HG02943 (cell line): Measurements from ENCODE around the gene NOX3.

Source experiments
- ATAC-seq: cut with Tn5 transposase; IDR thresholded peaks from one replicate; pipeline ENCODE4 v1.9.1; 2021; ENCODE audit warnings: mild to moderate bottlenecking, low read depth, moderate library complexity; ENCODE audit not compliant: unreplicated experiment

NOX3 gene

DNA sequence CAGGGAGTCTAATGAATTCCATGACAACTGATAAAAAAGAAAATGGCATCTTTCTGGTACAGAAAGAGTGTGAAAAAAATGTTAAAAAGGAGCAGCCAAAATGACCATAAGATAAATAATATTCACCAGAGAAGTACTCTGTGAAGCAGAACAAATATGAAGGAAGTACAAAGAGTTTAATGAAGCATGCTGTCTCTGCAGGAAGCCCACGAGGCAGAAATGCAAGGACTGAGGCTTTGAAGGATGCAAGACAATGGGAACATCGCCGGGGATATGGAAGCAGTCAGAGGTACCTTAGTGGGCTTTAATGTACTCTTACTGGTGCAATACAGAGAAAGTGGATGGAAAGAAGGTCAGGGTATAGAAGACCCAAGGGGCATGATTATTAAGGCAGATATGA, 50.7 kb downstream of the NOX3 start:
- ATAC-seq: no peak

DNA sequence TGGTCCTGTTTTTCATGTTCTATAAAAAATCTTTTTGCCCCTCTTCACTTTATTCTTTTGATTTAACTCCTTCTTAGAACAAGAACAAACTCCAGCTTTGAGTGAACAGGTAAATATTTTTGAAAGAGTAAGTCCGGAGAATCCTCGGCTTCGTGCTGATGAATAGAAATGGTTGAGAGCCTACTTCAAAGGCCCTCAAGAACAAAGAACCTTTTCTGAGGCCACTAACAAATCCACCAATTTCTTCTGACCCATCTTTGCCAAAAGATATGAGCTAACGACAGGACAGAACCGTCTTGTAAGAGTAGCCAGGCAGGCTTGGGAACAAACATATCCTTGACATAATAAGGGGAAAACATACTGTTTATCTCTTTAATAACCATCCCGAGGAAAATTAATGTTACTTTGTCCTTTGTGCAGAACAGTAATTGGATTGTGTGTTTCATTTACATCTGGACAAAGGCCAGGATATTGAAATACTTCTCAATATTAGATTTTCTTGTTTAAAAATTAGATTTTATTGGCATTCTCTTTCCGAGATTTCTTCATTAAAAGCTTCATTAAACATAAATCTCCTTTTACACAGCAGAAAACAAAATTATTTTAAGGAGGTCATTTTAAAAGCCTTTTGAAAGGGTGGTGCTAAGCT, 52.9 kb downstream of the NOX3 start:
- no peak for ATAC-seq

DNA sequence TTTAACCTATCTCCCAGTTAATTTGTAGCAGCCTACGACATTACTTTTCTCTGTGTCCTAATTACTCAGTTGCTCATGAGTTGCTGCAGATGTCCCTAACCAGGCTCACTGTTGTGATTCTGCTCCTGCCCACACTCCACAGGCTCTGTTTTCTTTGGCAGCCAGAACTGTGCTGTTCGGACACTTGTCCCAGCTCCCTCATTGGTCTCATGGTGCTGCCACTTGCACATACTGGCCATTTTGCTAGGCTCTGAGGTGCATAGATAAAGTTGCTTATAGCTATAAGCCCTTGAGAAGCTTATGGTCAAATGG, 55.0 kb downstream of the NOX3 start:
- no peak for ATAC-seq

DNA sequence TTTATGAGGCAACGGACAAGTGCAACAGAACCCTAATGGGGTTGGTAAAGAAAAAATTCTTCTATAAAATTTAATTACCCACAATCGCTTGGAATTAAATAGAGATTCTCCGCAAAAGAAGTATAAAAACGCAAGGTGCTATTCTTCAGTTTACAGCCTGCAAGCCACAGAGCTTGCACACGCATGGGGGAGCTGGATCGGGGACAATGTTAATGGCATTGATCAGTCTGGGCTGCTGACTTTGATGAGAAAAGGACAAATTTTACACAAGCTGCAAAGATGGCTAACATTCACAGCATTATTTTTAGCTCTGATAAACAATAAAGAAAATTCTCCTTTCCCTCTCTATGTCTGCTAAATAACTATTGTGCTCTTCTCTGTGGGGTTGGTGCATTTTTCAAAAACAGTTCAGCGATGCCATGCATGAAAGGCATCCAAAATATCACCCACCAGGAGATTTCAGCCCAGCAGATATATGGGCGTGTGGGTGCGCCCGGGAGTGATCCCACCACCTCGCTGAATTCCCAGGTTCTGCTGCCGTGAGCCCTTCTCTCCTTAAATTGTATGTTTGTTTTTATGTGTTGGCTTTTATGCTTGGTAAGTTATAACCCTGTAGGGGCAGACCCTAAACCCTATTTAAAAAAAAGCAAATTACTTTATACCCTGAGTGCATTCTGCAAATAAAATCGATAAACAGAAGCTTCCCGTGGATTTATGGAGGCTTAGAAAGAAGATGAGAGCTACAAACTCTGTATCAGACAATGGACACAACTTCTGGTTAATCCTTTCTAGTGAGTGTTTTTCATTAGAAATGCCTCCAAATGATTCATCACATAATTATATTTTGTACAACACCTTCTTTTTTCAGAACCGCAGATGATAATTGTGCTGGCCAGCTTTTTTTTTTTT, 55.6 kb downstream of the NOX3 start:
- ATAC-seq: no peak

DNA sequence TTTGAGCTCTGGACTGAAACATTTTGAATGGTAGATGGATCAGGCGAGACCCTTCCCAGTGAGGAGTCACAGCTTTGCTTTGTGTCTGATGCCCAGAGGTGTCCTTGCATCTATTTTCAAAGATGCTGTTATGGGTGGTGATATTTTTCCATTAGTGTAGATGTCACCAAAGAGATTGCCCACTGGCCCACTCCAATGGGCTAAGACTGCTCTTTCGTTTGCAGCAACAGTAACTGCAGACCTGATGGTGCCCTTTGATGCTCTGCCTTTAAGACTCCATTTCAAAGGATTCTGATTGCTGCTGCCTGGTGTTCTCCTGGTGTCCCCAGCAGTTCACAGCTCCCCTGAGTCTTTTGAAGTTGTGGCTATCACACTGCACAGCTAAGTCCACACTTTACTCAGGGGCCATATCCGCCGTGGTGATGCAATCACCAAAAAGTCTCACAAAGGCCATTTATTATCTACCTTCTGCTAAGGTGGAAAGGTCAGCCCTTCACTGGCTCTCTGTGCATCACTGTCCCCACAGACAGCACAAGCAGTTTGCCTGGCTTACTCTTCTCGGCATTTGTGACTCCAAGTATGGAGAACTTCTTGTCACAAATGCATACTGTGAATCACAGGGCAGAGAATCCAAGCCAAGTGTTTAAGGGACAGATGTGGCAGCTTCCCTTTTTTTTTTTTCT, 56.4 kb downstream of the NOX3 start:
- no peak for ATAC-seq

DNA sequence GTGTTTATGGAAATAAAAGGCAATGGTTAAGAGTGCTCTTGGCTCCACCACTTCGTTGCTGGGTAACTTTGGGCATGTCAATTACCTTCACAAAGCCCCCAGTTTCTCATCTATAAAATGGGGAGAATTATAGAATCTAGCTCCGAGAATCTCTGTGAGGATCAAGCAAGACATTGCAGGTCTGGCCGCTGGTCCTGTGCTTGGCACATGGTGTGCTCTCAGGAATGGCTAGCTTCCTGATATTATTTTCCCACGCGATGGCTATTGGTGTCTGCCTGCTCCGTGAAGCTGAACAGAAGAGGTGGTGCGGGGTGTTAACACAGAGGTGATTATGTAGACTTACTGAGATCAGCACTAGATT, 57.0 kb downstream of the NOX3 start:
- ATAC-seq: no peak

DNA sequence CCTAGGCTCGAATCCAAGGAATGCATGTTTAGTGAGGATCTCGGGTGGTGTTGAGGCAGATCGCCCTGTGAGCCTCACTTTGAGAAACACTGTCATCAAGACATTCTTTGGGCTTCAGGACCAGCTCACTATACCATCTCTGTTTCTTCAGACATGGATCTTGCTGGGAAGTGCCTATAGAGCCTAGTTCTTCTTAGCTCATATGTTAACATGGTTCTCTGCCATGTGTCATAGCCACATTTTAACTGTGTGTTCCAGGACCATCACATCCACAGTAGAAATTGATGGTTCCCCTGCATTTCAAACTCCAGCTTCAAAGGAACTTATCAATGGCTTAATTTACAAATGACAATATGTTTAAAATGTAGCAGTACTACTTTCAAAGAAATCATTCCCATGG, 57.4 kb downstream of the NOX3 start:
- ATAC-seq: no peak

DNA sequence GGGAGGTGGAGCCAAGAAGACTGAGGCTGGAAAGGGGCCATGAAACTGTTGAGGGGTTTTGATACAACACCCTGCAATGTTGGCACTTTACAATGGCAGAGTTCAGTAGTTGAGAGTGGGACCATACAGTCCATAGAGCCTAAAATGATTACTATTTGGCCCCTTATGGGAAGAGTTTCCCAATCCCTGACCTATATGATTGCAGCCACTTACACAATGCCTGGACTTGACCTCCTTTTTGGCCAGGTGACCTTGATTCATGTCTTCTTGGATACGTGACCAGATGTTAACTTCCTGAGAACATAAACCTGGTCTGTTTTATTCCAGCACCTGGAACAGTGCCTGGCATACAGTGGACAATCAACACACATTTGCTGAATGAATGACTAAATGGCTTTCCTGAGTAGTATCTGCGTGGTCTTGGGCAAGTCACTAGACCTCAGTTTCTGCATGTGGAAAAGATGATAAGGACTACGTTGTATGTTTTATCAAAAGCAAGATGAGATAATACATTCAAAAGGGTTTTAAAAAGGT, 58.4 kb downstream of the NOX3 start:
- ATAC-seq: no peak

DNA sequence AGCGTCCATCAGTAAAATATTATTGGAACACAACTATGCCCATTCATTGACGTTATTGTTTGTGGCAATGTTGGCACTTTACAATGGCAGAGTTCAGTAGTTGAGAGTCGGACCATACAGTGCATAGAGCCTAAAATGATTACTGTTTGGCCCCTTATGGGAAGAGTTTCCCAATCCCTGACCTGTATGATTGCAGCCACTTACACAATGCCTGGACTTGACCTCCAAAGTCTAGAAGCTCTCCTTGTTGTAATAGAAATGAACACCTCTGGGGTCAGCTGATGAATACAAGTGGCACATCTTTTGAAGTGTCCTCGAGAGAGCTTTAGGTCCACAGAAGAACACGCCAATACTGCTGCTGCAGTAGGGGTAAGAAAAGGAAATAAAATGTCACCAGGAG, 59.0 kb downstream of the NOX3 start:
- no peak for ATAC-seq

DNA sequence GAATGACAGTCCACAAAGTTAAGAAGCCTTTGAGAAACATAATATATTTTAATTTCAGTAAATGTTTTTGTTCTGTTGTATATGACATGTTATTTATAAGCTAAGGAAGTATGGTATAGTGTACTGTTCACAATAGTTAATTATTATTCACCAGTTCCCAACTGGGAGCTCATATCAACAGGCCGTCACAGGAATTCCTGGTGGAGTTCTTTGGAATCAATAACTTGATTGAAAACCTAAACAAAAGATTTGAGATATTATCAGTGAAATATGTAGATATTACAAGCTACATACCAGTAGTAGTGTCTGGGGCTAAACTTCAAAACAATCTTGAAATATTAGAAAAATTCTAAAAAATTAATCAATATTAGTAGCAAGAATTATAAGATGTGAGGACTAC, 60.3 kb downstream of the NOX3 start:
- no peak for ATAC-seq

DNA sequence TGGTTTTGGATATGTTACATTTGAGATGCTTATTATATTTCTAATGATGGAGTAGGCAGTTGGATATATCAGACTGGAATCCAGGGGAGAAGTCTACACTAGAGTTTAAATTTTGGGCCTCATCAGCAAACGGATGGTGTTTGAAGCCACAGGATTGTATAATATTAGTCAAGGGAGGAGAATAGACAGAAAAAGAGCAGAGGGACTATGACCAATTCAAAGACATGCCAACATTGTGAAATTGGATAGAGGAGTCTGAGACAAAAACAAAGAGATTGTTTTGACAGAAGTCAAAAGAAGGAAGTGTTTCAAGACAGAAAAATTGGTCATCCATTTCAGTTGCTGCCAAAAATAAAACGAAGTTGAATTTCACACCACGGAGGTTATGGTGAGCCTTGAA, 66.5 kb downstream of the NOX3 start:
- ATAC-seq: no peak

DNA sequence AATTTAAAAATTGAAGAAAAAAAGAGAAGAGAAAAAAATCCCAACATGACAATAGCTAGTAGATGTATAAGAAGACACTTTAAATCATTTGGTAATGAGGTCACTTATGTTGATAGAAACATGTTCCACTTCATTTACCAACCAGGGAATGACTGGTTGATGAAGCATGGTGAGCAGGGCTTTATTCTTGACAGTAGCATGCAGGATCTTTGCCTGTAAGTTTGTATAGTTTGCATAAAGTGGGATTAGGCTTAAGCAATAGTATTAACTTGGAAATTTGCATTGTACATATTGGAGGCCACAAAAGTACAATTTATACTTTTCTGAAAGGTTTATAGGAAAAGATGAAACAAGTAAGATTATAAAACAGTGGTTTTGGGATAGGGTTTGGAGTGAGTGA, 67.0 kb downstream of the NOX3 start:
- ATAC-seq: no peak

DNA sequence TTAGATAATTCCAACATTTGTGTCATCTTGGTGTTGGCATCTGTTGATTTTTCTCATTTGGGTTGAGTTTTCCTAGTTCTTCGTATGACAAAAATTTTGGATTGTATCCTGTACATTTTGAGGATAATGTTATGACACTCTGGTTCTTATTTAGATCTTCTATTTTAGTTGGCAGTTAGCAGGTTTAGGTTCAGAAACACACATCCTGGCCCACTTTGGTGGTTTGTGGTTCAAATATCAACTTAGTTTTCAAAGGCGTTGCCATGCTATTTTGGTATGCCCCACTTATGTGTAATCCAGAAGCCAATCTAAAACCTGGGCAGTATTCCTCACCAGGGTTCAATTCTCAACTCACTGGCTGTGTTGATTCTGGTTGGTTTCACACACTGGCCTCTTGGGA, 68.2 kb downstream of the NOX3 start:
- ATAC-seq: no peak

DNA sequence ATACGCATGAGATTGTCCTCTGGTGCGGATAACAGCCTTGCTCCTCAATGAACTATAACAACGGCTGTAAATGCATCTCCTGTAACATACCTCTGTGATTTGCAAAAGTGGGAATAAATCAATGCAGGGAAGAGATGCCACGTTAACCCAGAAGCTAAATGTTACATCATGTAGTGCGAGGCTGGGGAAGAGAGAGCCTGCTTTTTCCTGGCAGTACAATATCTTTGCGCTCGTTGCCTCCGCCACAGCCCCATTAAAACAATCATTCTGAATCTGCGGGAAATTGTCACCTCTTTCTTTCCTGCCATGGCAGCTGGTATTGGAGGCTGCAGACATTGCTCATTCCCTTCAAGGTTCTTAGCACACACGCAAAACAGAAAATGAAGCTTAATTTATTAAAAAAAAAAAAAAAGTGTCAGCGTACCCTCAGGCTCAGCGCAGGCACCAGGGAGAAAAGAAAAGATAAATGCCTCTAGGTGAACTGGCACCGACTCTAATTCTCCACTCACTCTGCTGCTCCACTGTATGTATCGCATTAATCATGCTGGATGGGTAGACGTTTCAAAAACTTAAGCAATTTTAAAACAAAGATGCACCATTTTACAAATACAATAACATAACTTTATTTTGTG, 71.2 kb downstream of the NOX3 start:
- ATAC-seq: no peak

DNA sequence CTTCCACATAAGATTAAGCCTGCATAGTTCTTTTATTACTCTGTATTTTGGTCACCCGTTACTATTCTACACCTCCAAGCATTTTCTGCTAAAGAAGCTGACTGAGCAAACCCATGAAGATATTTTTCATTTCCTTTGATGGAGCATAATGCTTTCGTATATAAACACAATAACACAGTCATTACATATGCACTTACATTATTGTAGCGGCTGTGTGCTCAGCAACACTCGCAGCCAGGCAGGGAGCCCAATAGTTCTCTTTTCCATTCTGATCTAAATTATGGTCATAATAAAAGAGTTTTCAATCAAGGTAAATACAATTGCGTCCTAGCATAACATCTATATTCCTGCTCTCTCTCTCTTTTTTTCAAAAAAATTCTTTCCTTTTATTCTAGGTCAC, 71.7 kb downstream of the NOX3 start:
- no peak for ATAC-seq

DNA sequence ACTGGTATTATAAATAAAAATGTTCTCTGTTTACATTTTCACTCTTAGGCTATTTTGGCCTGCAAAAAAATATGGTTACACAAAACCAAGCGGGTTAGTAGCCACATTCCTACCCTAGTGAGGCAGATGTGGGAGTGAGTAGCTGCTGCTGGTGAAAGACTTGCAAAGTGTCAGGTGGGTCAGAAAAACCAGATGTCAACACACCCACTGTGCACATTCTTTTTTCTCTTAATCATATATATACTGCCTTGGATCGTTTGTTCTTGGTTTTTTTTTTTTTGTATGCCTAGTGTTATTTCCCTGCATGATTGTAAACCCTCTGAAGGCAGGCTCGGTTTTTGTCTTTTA, 73.3 kb downstream of the NOX3 start:
- no peak for ATAC-seq

DNA sequence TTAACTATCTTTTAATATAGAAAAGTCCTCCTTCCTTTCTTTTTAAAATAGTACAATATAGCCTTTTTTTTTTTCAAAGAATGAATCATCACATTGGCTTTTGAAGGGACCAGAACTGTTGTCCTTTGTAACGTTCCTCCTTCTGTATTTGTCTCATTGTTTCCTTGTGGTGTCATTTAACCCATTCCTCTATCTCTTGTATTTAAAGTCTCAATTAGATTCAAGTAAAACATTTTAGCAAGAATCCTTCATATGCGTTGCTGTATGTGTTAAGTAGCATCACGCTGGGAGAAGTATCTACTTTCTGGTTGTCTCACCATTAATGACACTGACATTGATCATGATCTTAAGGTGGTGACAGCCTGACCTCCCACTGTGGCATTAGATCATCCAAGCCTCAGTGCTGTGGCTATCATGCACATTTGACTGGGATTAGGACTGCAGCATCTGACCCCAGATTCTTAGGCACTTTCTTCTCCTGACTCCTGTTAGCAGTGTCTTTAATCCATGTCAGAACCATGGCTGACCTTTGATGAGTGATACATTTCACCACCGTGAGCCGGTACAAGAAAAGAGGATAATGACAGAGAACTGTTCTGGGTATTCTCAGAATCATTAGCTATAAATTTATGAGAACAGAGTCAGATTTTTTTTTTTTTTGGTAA, 73.8 kb downstream of the NOX3 start:
- ATAC-seq: no peak

DNA sequence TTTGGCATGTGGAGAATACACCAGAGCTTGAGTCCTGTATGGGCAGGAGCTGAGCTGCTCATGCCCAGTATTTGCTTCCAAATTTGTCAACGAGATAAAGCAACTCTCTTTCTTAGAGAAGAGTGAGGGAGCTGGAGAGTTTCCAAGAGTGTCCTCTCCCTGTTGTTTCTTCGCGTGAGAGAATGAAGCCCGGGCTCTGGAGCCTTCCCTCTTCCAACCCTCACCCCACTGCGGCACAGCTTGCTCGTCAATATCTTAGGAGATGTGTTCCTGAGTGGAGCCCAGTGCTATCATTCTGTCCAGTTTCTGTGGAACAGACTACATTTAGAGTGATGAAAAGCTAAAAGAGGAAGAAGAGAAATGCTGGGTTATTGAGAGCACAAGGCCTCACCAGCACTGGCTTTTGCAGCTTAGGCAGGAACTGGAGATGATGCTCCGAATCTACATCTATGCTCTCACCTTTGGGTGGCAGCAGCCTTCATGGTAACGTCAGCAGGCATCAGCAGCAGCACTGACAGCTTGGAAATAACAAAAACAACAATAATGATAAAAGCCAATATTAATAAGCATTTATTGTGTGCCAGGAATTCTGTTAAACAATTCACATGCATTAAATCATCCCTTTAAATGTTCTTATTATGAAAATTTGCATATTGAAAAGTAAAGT, 74.8 kb downstream of the NOX3 start:
- ATAC-seq: no peak

DNA sequence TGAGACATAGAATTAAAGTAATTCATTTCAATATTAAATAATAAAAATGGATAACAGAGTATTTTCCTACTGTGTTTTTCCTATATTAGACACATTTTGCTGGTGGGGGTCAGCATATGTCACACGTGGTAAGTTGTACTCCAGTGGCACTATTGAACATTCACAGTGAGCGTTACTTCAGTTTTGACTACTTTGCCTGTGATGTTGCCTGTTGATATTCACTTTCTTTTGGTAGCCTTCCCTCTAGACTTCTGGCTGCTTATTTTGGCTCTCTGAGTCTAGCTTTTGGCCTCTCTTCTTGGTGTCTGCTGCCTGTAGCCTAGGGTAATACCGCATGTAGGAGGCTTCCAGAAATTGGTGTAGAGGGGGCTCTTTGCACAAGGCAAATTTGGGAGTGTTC, 76.9 kb downstream of the NOX3 start:
- no peak for ATAC-seq

DNA sequence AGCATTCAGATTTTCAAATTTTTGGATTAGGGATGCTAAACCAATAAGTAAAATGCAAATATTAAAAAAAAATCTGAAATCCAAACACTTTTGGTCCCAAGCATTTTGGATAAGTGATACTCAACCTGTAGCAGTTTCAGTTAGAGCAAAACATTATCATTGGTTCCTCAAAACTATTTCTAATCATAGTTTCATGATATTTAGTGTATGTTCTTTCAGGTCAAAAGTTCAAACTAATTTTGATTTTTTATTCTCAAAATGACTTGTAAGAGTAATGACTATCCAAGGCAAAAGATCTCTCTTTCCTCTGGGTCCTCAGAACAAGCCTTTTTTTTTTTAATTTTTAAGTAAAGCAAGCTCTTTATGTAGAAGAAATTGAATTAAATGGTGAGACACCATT, 77.4 kb downstream of the NOX3 start:
- no peak for ATAC-seq
